GM19240 (cell line): Measurements from ENCODE around the gene EEF2.
"Not testable (repeated sequence)": the region's sequence is repeated elsewhere in the genome, so short reads cannot be mapped to it uniquely, and the experiment has no call there.

Source experiments
- DNase-seq: peaks from one replicate; pipeline ENCODE4 v3.0.0; 2011; ENCODE audit warnings: low spot score; ENCODE audit not compliant: insufficient read length

EEF2 gene

DNA sequence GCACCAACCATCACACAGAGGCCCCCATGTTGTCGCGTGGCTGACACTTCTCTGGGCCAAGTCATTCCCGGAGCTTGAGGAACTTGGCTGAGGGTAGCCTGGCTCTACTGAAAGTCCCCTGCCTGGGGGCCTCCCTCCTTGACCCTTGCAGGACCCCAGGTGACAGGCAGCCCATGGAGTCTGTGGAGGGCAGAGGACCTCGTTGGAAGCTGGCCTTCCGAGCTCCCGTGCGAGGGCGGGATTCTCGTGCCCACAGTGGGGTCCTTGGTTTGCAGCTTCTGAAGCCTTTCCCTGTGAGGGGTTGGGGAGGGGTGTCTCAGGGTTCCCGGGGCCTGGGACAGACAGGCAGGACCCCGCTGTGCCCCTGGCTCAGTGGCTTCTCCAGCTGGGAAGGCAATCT, 36.0 kb downstream of the EEF2 start:
- no peak for DNase-seq

DNA sequence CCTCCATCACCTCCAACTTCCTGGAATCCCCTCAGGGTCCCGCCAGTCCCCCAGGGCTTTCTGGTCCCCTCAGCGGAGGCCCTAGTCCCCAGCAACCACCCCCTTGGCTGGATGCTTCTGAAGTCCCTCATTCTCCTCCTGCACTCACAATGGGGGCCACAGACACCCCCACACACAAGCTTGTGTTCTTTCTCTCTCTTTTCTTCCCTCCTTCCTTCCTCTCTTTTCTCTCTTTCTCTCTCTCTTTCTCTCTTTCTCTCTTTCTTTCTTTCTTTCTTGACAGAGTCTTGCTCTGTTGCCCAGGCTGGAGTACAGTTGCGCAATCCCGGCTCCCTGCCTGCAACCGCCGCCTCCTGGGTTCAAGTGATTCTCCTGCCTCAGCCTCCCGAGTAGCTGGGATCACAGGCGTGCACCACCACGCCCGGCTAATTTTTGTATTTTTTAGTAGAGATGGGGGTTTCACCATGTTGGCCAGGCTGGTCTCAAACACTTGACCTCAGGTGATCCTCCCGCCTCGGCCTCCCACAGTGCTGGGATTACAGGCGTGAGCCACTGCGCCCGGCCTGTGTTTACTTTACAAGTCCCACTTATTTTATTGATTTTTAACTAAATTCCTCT, 37.8 kb downstream of the EEF2 start:
- not testable (repeated sequence) for DNase-seq

DNA sequence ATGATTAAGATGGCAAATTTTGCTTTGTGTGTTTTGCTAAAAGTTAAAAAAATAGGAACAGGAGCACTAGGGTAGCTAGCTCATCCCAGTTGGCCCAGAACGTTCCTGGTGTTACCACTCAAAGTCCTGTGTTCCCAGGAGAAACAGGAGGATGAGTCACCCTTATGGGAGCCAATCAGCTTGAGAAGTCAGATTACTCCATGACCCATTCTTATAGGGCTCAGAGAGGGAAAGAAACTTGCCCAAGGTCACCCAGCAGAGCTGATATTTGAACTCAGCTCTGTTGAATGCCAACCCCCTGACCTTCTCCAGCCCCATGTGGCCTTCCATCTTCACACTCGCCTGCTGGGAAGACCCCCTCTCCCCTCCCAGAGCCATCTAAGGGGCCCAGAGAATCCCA, 39.4 kb downstream of the EEF2 start:
- no peak for DNase-seq

DNA sequence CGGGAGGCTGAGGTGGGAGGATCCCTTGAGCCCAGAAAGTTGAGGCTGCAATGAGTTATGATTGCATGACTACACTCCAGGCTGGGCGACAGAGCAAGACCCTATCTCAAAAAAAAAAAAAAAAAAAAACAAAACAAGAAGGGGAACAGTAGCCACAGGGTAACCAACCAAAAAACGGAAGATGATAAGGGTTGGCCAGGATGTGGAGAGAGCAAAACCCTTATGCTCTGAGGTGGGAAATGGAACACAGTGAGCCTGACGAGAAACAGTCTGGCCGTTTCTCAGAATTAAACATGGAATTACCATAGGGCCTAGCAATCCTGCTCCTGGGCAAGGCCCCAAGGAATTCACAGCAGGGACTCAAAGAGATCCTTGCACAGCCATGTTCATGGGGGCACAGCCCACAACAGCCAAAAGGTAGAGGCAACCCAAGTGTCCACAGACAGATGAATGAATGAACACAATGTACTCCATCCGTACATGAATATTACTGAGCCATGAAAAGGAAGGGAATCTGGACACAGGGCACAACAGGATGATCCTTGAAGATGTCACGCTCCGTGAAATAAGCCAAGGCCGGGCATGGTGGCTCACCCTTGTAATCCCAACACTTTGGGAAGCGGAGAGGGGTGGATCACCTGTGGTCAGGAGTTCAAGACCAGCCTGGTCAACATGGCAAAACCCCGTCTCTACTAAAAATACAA, 41.1 kb downstream of the EEF2 start:
- DNase-seq: no peak

DNA sequence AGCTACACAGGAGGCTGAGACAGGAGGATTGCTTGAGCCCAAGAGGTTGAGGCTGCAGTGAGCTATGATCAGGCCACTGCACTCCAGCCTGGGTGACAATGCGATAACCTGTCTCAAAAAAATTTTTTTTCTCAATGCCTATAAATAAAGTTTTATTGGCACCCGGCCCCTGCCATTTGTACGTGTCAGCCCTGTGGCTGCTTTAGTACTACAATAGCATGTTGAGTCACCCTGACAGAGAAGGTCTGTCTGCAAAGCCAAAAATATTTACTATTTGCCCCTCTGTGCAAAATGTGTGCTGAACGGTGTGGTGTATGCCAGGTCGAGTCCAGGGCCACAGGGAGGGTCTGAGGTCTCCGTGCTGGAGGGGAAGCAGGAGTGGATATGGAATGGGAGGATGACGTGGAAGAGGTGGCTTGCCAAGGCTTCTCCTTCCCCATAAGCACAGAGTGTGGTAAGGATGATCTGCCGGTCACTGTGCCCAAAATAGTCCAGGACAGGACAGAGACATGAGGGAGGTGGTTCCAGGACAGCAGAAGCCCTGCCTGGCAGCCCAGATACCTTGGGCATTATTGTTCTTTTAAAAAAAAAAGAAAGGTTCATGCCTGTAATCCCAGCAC, 42.4 kb downstream of the EEF2 start:
- no peak for DNase-seq

DNA sequence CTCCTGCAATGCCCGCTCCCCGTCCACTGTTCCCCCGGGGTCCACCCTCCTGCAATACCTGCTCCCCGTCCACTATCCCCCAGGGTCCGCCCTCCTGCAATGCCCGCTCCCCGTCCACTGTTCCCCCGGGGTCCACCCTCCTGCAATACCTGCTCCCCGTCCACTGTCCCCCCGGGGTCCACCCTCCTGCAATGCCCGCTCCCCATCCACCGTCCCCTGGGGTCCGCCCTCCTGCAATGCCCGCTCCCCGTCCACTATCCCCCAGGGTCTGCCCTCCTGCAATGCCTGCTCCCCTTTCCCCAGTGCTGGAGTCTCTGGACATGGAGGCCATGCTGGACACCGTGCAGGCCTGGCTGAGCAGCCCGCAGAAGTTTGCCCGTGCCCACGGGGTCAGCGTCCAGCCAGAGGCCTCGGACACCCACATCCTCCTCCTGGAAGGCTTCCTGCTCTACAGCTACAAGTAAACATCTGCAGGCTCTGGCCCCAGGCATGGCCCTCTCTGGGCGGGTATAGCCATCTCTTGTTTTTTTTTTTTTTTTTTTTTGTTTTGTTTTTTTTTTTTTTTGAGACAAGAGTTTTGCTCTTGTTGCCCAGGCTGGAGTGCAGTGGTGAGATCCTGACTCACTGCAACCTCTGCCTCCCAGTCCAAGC, 46.8 kb downstream of the EEF2 start:
- not testable (repeated sequence) for DNase-seq

DNA sequence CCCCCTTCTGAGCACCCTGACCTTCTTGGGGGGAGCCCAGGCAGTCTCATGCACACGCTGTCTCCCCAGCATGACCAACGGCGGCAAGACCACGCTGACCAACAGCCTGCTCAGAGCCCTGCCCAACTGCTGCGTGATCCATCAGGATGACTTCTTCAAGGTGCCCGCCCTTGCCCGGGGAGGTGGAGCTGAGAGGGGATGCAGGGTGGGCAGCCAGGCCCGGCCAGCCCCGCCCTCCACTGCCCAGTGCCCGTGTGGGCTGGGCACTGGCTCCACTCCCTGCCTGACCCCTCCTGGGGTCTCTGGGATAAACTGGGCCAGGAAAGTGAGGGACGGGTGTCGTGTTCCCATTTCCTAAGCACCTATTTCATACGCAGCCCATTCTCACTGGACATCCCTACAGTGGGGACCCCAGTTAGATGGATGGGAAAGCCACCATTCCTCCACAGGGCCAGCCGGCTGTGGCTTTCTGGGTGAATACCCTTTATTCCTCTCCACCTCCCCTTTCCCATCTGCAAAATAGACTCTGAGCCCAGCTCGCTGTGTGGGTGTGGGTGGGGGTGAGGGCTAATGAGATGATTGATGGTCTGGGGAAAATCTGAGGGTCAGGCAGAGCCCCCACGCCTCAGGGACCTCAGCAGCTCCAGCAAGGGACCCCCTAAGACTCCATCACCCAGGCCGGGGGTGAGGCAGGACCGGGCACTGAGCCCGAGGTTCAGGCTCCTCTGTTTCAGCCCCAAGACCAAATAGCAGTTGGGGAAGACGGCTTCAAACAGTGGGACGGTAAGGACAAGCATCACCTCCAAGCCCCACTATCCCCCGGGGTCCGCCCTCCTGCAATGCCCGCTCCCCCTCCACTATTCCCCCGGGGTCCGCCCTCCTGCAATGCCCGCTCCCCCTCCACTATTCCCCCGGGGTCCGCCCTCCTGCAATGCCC, 48.5 kb downstream of the EEF2 start:
- no peak for DNase-seq

DNA sequence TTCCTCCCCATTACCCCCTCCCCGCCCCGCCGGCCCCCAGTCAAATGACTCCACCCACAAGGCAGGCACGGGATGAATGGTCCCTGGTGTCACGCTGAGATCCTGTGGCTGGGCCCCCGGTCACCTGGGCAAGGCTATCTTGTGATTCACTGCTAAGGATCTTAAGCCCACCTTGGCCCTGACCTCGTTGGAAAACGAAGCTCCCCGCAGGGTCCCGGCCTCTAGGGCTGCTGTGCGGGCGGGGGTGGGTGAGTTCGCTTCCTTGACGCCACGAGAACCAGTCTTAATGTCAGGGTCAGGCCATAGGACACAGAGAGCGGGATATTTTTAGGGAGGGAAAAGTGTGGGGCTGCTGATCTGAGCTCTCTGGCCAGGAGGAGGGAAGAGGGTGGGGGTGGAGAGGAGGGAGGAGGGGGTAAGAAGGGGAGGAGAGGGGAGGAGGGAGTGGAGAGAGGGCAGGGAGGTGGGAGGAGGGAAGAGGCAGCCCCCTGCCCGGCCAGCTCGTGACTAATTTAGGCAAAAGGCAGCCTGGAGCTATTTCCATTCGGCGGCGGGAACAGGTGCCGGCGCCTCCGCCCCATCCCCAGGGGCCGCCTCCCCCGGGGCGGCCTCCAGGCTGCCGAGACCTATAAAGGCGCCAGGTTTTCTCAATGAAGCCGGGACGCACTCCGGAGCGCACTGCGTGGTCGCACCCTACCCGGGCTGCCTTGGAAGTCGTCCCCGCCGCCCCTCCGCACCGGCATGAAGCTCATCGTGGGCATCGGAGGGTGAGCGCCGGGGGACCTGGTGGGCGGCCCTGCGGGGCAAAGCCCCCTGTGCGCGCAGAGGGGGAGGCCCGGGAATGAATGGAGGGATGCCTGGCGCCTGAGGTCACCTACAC, 52.1 kb downstream of the EEF2 start, which contains the start of gene NMRK2:
Gene NMRK2 (plus strand): TSS at position 139 of the 880 bp plus-strand sequence. CDS start 603 bp downstream, at position 742.
- DNase-seq: no peak

DNA sequence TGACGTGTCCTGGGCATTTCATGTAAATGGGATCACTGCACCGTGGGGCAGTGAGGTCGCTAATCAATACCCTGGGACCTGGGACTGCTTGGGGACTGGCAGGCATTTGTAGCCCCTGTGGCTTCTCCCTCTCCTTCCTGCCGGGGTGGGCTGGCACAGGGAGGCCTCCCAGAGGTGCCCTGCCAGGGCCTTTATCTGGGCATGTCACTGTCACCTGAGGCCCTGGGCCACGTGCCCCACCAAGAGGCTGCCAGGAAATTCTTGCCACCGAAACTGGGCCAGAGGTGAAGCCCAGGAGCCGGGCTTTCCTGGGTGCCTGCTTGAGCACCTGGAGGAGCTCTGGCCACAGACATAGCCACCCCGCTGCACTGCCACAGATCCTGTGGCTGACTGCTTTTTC, 54.2 kb downstream of the EEF2 start:
- DNase-seq: no peak
